Gastrocnemius medialis (tissue), 4 donors: ENCODE results near the gene C1D.

ENCODE experiments used
- POLR2A ChIP-seq, 2 donors: fragments of 450-650 bp; IDR thresholded peaks; one replicate each; pipeline ENCODE4 v1.6.1; 2017; ENCODE audit warnings: antibody characterized with exemption in 2 of 2, mild to moderate bottlenecking in 2 of 2, moderate library complexity in 2 of 2
- TF ChIP-seq, protein P1 (sequence below), 5 experiments: fragments of 450-650 bp in 3 of 5; fragments of 200-600 bp in 2 of 5; sonication (generic) in 2 of 5; IDR thresholded peaks in 4 of 5; conservative IDR thresholded peaks in 1 of 5; 1 replicate in 4 of 5; 2 replicates in 1 of 5; pipeline ENCODE4 v1.5.1; 2016 to 2019; ENCODE audit warnings: antibody characterized with exemption in 5 of 5, mild to moderate bottlenecking in 3 of 5, moderate library complexity in 3 of 5

DNA sequence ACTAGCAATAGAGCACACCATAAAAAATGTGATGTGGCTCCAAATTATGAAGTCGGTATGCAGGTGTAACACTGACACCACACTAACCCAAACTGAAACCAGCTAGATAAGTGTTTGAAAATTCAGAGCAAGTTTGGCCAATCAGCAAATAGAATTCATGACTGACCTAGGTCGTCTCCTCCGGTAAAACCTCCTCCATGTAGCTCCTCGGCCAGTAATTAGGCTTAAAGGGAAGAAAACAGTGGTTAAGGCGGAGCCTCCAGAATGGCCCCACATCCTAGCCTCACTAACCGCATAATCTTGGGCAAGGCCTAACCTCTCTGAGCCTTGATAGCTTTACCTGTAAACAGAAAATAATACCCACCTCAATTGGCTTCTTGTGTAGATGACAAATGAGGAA, 30.1 kb downstream of the C1D start:
- TF ChIP-seq POLR2A (IDR thresholded peaks at IDR 0.05), result no peak
- TF ChIP-seq, protein P1, sequence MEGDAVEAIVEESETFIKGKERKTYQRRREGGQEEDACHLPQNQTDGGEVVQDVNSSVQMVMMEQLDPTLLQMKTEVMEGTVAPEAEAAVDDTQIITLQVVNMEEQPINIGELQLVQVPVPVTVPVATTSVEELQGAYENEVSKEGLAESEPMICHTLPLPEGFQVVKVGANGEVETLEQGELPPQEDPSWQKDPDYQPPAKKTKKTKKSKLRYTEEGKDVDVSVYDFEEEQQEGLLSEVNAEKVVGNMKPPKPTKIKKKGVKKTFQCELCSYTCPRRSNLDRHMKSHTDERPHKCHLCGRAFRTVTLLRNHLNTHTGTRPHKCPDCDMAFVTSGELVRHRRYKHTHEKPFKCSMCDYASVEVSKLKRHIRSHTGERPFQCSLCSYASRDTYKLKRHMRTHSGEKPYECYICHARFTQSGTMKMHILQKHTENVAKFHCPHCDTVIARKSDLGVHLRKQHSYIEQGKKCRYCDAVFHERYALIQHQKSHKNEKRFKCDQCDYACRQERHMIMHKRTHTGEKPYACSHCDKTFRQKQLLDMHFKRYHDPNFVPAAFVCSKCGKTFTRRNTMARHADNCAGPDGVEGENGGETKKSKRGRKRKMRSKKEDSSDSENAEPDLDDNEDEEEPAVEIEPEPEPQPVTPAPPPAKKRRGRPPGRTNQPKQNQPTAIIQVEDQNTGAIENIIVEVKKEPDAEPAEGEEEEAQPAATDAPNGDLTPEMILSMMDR (IDR thresholded peaks at IDR 0.05 in 4 of 5, conservative IDR thresholded peaks at IDR 0.05 in 1 of 5), result no peak
